Nephron (organoid): Measurements from ENCODE around the gene NPL.

ENCODE experiments used
- H3K27ac Mint-ChIP-seq, 3 experiments: 2 replicates each; pipeline ENCODE4 v1.8.0; 2020; ENCODE audit warnings: mixed read lengths in 3 of 3, mild to moderate bottlenecking in 2 of 3, moderate library complexity in 1 of 3
- H3K27me3 Mint-ChIP-seq: 2 replicates; pipeline ENCODE4 v1.8.0; 2021; ENCODE audit warnings: low read depth, mild to moderate bottlenecking, moderate library complexity, mixed read lengths
- H3K36me3 Mint-ChIP-seq: 2 replicates; pipeline ENCODE4 v1.8.0; 2020; ENCODE audit warnings: low read depth, mixed read lengths
- H3K4me1 Mint-ChIP-seq: 2 replicates; pipeline ENCODE4 v1.8.0; 2020; ENCODE audit warnings: mixed read lengths
- H3K4me3 Mint-ChIP-seq, 3 experiments: 2 replicates each; pipeline ENCODE4 v1.8.0; 2020; ENCODE audit warnings: mild to moderate bottlenecking in 3 of 3, mixed read lengths in 3 of 3, moderate library complexity in 2 of 3
- H3K9me3 Mint-ChIP-seq: 2 replicates; pipeline ENCODE4 v1.8.0; 2020; ENCODE audit warnings: mixed read lengths
- TF ChIP-seq, protein P1 (sequence below), 3 experiments: fragments of 200-600 bp; sonication (generic); IDR thresholded peaks; one replicate each; pipeline ENCODE4 v1.5.0; 2021; ENCODE audit warnings: antibody characterized with exemption in 3 of 3; ENCODE audit not compliant: unreplicated experiment in 3 of 3

Gene NPL

DNA sequence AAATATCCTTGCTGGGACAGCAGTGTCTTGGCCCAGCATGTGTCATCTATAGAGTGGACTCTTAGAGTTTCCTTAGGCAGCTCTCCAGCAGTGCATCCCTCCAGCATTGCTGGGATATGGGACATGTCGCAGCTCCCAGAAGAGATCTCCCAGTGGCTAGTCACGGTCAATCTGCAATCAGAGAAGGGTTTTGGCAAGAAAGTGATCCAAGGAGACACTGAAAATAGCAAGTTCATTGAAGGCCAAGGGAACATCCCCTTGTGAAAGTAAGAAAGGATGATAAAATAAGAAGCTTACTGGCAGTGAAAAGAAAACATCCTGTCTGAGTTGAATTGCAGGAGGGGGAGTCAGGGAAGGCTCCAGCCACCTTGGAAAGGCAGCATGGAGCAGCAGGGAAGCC is 19.3 kb upstream of the NPL start:
- H3K36me3 Mint-ChIP-seq: no peaks in the 10 kb centered on the region
- peak overlapping the region in 1 of 3 experiments; percentile 13 for H3K27ac Mint-ChIP-seq
- H3K9me3 Mint-ChIP-seq: no peaks in the 10 kb centered on the region

DNA sequence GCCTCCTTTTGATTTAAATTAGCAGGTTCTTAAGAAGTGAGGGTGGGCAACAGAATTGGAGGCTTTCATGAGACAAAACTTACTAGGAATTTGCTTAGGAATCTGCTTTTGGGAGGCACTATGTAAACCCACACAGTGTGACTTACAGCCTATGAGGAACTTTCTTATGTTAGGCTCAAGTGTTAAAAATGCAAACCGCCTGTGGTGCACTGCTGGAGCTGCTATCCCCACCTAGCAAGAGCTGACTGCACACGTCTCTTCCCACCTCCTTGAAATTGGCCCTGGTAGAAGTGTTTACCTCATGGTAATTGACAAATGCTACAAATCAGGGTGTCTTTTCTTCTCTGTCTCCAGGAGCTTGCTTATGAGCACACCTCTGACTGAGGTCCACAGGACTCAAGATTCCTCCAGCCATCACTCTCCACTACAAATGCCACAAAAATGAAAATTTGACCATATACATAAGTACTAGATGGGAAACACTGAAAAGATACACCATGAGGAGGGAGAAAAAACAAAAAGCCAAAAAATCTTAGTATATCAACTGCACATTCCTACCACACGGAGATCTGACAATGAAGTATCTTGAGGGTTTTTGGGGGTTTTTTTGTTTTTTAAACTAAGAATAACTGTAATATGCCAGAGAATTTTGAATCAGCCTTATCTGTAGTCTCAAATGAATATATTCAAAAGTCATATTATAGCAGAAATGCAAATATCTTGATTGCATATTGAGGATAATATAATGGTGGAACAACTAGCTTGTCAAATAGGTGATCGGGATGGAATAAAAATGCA is 18.2 kb upstream of the NPL start:
- Mint-ChIP-seq H3K4me1 (peaks cover 12% of the 10 kb centered on the region), H3K9me3 (no peaks in the 10 kb centered on the region), H3K27ac (no peak overlapping the region), H3K36me3 (no peaks in the 10 kb centered on the region), H3K27me3 (peaks cover 7% of the 10 kb centered on the region), H3K4me3 (no peak overlapping the region)
- TF ChIP-seq, protein P1, sequence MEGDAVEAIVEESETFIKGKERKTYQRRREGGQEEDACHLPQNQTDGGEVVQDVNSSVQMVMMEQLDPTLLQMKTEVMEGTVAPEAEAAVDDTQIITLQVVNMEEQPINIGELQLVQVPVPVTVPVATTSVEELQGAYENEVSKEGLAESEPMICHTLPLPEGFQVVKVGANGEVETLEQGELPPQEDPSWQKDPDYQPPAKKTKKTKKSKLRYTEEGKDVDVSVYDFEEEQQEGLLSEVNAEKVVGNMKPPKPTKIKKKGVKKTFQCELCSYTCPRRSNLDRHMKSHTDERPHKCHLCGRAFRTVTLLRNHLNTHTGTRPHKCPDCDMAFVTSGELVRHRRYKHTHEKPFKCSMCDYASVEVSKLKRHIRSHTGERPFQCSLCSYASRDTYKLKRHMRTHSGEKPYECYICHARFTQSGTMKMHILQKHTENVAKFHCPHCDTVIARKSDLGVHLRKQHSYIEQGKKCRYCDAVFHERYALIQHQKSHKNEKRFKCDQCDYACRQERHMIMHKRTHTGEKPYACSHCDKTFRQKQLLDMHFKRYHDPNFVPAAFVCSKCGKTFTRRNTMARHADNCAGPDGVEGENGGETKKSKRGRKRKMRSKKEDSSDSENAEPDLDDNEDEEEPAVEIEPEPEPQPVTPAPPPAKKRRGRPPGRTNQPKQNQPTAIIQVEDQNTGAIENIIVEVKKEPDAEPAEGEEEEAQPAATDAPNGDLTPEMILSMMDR (IDR thresholded peaks at IDR 0.05; ENCODE audit: unreplicated experiment in 3 of 3): peak in 2 of 3 experiments; percentile 24 to 27

More for the DNA sequence above, 19.3 kb upstream of the NPL start:
- peaks cover 21% of the 10 kb centered on the region for H3K4me1 Mint-ChIP-seq
- H3K4me3 Mint-ChIP-seq: no peak overlapping the region
- H3K27me3 Mint-ChIP-seq: peaks cover 7% of the 10 kb centered on the region
- TF ChIP-seq, protein P1 (IDR thresholded peaks at IDR 0.05; ENCODE audit: unreplicated experiment in 3 of 3): no peak

DNA sequence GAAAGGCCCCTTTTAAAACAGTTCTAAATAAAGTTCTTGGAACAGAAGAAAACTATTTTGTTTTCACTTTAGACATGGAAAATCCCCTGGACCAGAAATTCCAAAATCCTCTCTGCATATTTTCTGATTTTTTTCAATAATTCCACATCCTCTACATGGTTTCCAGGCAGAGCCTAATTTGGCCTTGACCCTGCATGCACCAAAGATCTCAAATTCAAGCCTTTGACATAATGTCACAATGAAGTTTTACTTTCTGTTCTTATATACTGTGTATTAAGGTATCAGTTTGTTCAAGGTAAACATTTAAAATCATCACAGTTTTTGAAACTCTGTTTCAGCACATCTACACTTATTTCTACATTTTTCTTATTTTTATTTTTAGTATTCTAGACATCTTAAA is 12.2 kb upstream of the NPL start:
- Mint-ChIP-seq H3K4me3 (no peak overlapping the region), H3K9me3 (no peaks in the 10 kb centered on the region), H3K27ac (no peak overlapping the region), H3K4me1 (peaks cover 10% of the 10 kb centered on the region), H3K27me3 (peaks cover 7% of the 10 kb centered on the region), H3K36me3 (no peaks in the 10 kb centered on the region)
- TF ChIP-seq, protein P1 (IDR thresholded peaks at IDR 0.05; ENCODE audit: unreplicated experiment in 3 of 3): no peak

DNA sequence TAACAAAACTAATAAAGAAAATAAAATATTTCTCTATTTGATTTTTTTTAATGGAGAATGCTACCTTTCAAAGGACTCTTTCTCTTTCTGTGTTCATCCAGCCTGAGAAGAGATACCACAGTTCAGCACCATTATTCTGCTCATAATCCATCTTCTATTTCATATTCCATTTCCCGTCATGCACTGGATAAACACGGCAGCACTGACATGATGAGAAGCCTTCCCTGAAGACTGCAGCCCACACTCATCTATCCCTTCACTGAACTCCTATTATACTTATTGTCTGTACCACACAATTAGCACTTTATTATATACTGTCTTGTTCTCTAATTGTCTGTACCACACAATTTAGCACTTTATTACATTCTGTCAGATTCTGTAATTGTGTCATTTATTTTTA is 10.7 kb upstream of the NPL start:
- Mint-ChIP-seq H3K27me3 (peaks cover 6% of the 10 kb centered on the region), H3K4me3 (no peak overlapping the region), H3K4me1 (peaks cover 15% of the 10 kb centered on the region), H3K27ac (no peak overlapping the region), H3K9me3 (no peaks in the 10 kb centered on the region), H3K36me3 (no peaks in the 10 kb centered on the region)
- TF ChIP-seq, protein P1 (IDR thresholded peaks at IDR 0.05; ENCODE audit: unreplicated experiment in 3 of 3): no peak

DNA sequence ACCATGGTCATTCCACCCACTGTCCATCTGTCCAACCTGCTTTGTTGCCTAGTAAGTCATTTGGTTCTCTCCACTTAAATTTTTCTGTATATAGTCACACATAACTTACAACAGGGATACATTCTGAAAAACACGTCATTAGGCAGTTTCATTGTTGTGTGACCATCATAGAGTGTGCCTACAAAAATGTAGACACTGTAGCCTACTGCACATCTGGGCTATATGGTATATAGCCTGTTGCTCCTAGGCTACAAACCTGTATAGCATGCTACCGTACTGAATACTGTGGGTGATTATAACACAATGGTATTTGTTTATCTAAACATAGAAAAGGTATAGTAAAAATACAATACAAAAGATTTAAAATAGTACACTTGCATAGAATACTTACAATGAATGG is 10.0 kb upstream of the NPL start:
- Mint-ChIP-seq H3K27me3 (no peaks in the 10 kb centered on the region), H3K9me3 (no peaks in the 10 kb centered on the region), H3K27ac (no peak overlapping the region), H3K4me3 (no peak overlapping the region), H3K4me1 (peaks cover 15% of the 10 kb centered on the region), H3K36me3 (no peaks in the 10 kb centered on the region)
- TF ChIP-seq, protein P1 (IDR thresholded peaks at IDR 0.05; ENCODE audit: unreplicated experiment in 3 of 3): no peak
